SK-N-SH treated with all-trans-retinoic acid at 6 μM for 48 hours (cell line): ENCODE measurements around the gene NTM.

Experiments
- ARNTL ChIP-seq: fragments of 450-650 bp; formaldehyde crosslinking; IDR thresholded peaks from 2 replicates; pipeline ENCODE4 v1.5.0; 2020; ENCODE audit warnings: low read depth, mild to moderate bottlenecking, moderate library complexity, borderline replicate concordance
- CSRNP3 ChIP-seq: fragments of 250-450 bp; sonication (Bioruptor Pico); IDR thresholded peaks from 2 replicates; pipeline ENCODE4 v1.5.1; 2021; ENCODE audit warnings: mild to moderate bottlenecking, moderate library complexity
- GLIS3 ChIP-seq: fragments of 250-450 bp; sonication (Bioruptor Pico); IDR thresholded peaks from 2 replicates; pipeline ENCODE4 v1.5.0; 2020; ENCODE audit warnings: mild to moderate bottlenecking, moderate library complexity
- TCF4 ChIP-seq: fragments of 250-450 bp; sonication (Bioruptor Pico); IDR thresholded peaks from 2 replicates; pipeline ENCODE4 v1.8.0; 2021; ENCODE audit warnings: mild to moderate bottlenecking, moderate library complexity, borderline replicate concordance
- ZC3H10 ChIP-seq: fragments of 250-450 bp; sonication (Bioruptor Pico); IDR thresholded peaks from 2 replicates; pipeline ENCODE4 v1.5.1; 2021; ENCODE audit warnings: mild to moderate bottlenecking, moderate library complexity
- ZFP3 ChIP-seq: fragments of 250-450 bp; sonication (Bioruptor Pico); IDR thresholded peaks from 2 replicates; pipeline ENCODE4 v1.5.0; 2020; ENCODE audit warnings: mild to moderate bottlenecking, moderate library complexity
- ZFP30 ChIP-seq: fragments of 450-650 bp; formaldehyde crosslinking; IDR thresholded peaks from 2 replicates; pipeline ENCODE4 v1.5.0; 2022; ENCODE audit warnings: mild to moderate bottlenecking, moderate library complexity
- ZNF70 ChIP-seq: fragments of 450-650 bp; formaldehyde crosslinking; IDR thresholded peaks from 2 replicates; pipeline ENCODE4 v1.5.0; 2020; ENCODE audit warnings: mild to moderate bottlenecking, moderate library complexity
- ZNF8 ChIP-seq: fragments of 450-650 bp; formaldehyde crosslinking; IDR thresholded peaks from 2 replicates; pipeline ENCODE4 v1.5.0; 2020; ENCODE audit warnings: mild to moderate bottlenecking, moderate library complexity

GRCh38 chr11:131785801-131786200 is 415.4 kb downstream of the NTM start:
- TF ChIP-seq TCF4 (no peak), ZC3H10 (CRISPR knock-in tag) (no peak), ZFP3 (CRISPR knock-in tag) (no peak), CSRNP3 (CRISPR knock-in tag) (no peak), GLIS3 (CRISPR knock-in tag) (no peak), ZNF70 (CRISPR knock-in tag) (no peak), ARNTL (CRISPR knock-in tag) (no peak), ZFP30 (no peak), ZNF8 (CRISPR knock-in tag) (no peak)
